ENCODE results near the gene SERPINA6.
A peak's percentile ranks its signal among the peaks of the same experiment; 100 is the strongest.
"Not testable (repeated sequence)": the region's sequence is repeated elsewhere in the genome, so short reads cannot be mapped to it uniquely, and the experiment has no call there.

Gene SERPINA6

GRCh38 chr14:94322648-94323570 is at the start of gene SERPINA6:
Gene SERPINA6, minus strand, starts transcription at chr14:94323336. Its CDS starts 8,688 bp downstream, at chr14:94314648.
- DNase-seq, result no peak

- DNase-seq, result no peak
These were observed 49.0 kb upstream of the SERPINA6 start for GRCh38 chr14:94372021-94372605.

- no peak for DNase-seq
These were observed 47.4 kb upstream of the SERPINA6 start for GRCh38 chr14:94370524-94370910.

GRCh38 chr14:94369766-94370523 is 46.8 kb upstream of the SERPINA6 start:
- DNase-seq, result not testable (repeated sequence)

- DNase-seq, result no peak
These were observed 45.8 kb upstream of the SERPINA6 start for GRCh38 chr14:94368956-94369355.

- no peak for DNase-seq
These were observed 45.1 kb upstream of the SERPINA6 start for GRCh38 chr14:94368243-94368590.

- DNase-seq, result no peak
These were observed 44.5 kb upstream of the SERPINA6 start for GRCh38 chr14:94367347-94368242.

GRCh38 chr14:94366146-94366915 is 43.2 kb upstream of the SERPINA6 start, which contains the start of gene SERPINA2:
Gene SERPINA2, minus strand, starts transcription at chr14:94366698.
- no peak for DNase-seq

GRCh38 chr14:94365624-94366023 is 42.5 kb upstream of the SERPINA6 start:
- no peak for DNase-seq

- DNase-seq, result no peak
These were observed 41.8 kb upstream of the SERPINA6 start for GRCh38 chr14:94364964-94365363.

- no peak for DNase-seq
These were observed 40.9 kb upstream of the SERPINA6 start for GRCh38 chr14:94364037-94364436.

- no peak for DNase-seq
These were observed 40.1 kb upstream of the SERPINA6 start for GRCh38 chr14:94363151-94363624.

GRCh38 chr14:94362614-94363133 is 39.5 kb upstream of the SERPINA6 start:
- DNase-seq, result no peak

GRCh38 chr14:94361682-94362081 is 38.5 kb upstream of the SERPINA6 start:
- DNase-seq, result no peak

GRCh38 chr14:94360945-94361565 is 37.9 kb upstream of the SERPINA6 start:
- DNase-seq, result no peak

- DNase-seq, result no peak
These were observed 34.0 kb upstream of the SERPINA6 start for GRCh38 chr14:94357166-94357565.

- DNase-seq, result no peak
These were observed 33.4 kb upstream of the SERPINA6 start for GRCh38 chr14:94356379-94357056.

GRCh38 chr14:94355191-94355794 is 32.2 kb upstream of the SERPINA6 start:
- peak; percentile 27 for DNase-seq

- no peak for DNase-seq
These were observed 31.6 kb upstream of the SERPINA6 start for GRCh38 chr14:94354638-94355185.

Data from activated CD4-positive, alpha-beta T cell treated with anti-CD3 and anti-CD28 coated beads for 48 hours (primary cell).